Smooth muscle cell (in vitro differentiated cells): Measurements from ENCODE around the gene RAB40B. TPM values are rescaled to one million over a fixed set of nuclear protein-coding genes. Genes with fewer than 3 reads are reported as not detected.

Experiments
- DNase-seq: peaks from one replicate; lab custom pipeline; 2025; ENCODE audit not compliant: unreplicated experiment; lab: John Stamatoyannopoulos, UW
- H2AFZ ChIP-seq: fragments of 200-600 bp; sonication (generic); 2 replicates; pipeline ENCODE4 v1.6.0; 2016; ENCODE audit warnings: antibody characterized with exemption, low read depth, mild to moderate bottlenecking
- H3F3A ChIP-seq: fragments of 200-600 bp; sonication (generic); 2 replicates; pipeline ENCODE4 v1.6.0; 2017; ENCODE audit warnings: antibody characterized with exemption, low read depth
- H3K27ac ChIP-seq: fragments of 200-600 bp; sonication (generic); 2 replicates; pipeline ENCODE4 v1.5.1; 2016; ENCODE audit warnings: low read depth, mild to moderate bottlenecking
- H3K27me3 ChIP-seq: fragments of 200-600 bp; sonication (generic); 2 replicates; pipeline ENCODE4 v1.6.1; 2016; ENCODE audit warnings: low read depth, mild to moderate bottlenecking
- H3K36me3 ChIP-seq: fragments of 200-600 bp; sonication (generic); 2 replicates; pipeline ENCODE4 v1.5.1; 2016; ENCODE audit warnings: low read depth
- H3K4me1 ChIP-seq: fragments of 200-600 bp; sonication (generic); 2 replicates; pipeline ENCODE4 v1.5.1; 2016; ENCODE audit warnings: low read depth
- H3K4me2 ChIP-seq: fragments of 200-600 bp; sonication (generic); 2 replicates; pipeline ENCODE4 v1.6.0; 2016; ENCODE audit warnings: mild to moderate bottlenecking
- H3K4me3 ChIP-seq: fragments of 200-600 bp; sonication (generic); 2 replicates; pipeline ENCODE4 v1.5.1; 2016; ENCODE audit warnings: mild to moderate bottlenecking
- H3K79me2 ChIP-seq: fragments of 200-600 bp; sonication (generic); 2 replicates; pipeline ENCODE4 v1.6.0; 2016; ENCODE audit warnings: low read depth, mild to moderate bottlenecking
- H3K9ac ChIP-seq: fragments of 200-600 bp; sonication (generic); 2 replicates; pipeline ENCODE4 v1.6.0; 2016; ENCODE audit warnings: low read depth
- H3K9me3 ChIP-seq: fragments of 200-600 bp; sonication (generic); replicated peaks from 2 replicates; pipeline ENCODE4 v1.5.1; 2016; ENCODE audit warnings: low read depth
- H4K20me1 ChIP-seq: fragments of 200-600 bp; sonication (generic); 2 replicates; pipeline ENCODE4 v1.6.0; 2016; ENCODE audit warnings: low read depth
- WGBS: methylation state at CpG from one replicate; pipeline ENCODE4 v1.1.7; 2016; ENCODE audit warnings: low lambda C conversion rate; 5-methylcytosine and 5-hydroxymethylcytosine counted together
- polyA plus RNA-seq: library from polyadenylated mRNA; unstranded; fragments of >200 nt; fragmentation: Nextera tagmentation; extraction: Ambion mirVana; gene quantifications from 2 replicates; pipeline ENCODE4 v1.2.1, GENCODE V29; 2016
- total RNA-seq: library from RNA; depleted of rRNA; stranded (reverse); fragments of >200 nt; gene quantifications from 2 replicates; pipeline ENCODE4 v1.2.3, GENCODE V29; 2014
- TF ChIP-seq, protein P1 (sequence below): fragments of 200-600 bp; sonication (generic); IDR thresholded peaks from 2 replicates; pipeline ENCODE4 v1.5.1; 2017; ENCODE audit warnings: borderline replicate concordance, mild to moderate bottlenecking, antibody characterized with exemption; ENCODE audit not compliant: insufficient read depth, poor library complexity, severe bottlenecking

The RAB40B gene
- total and polyA plus RNA-seq, 2 experiments from 2014 or later, result 12.0 to 16.0 TPM

DNA sequence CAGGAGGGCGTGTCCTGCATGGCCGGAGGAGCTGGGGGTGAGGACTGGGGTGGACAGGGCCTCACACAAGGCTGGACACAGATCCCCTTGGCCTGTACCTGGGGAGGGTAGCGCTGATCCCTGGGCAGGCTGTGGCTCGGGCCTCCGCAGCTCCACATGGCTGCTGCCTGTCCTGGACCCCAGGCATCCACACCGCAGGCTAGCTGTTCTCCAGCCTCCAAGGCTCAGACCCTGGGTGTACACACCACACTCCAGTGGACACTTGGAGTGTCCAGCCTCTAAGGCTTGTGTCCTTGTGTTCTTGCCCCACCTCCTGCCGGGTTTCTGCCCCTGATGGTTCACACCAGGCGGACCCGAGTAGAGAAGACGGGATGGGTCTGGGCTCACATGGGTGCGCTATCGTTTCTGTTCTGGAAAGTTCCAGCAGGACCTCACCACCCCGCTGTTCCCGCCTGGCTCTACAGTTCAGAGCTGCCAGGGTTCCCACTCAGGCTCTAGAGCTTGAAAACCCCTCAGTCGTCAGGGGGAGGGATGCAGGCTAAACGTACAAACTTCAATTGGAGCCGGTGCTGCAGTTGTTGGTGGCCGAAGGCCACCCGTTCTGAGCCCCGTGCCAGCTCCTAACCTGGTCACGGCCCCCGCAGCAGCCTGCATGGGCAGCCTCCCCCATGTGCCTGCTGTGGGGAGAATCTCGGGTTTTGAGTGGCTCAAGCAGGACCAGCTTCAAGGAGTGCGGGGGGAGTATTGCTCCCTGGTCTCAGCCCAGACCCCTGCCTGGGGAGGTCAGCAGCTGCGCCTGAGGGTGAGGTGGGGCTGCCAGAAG is 11.4 kb upstream of the RAB40B start:
- Histone ChIP-seq H3K9me3 (no peaks in the 10 kb centered on the region), H3K9ac (no peak overlapping the region), H4K20me1 (no peaks in the 10 kb centered on the region), H3K36me3 (no peaks in the 10 kb centered on the region), H3K27ac (no peak overlapping the region), H3K4me1 (no peaks in the 10 kb centered on the region), H3K4me3 (no peak overlapping the region), H3K4me2 (no peak overlapping the region), H3K27me3 (no peaks in the 10 kb centered on the region), H2AFZ (no peak overlapping the region), H3F3A (no peaks in the 10 kb centered on the region), H3K79me2 (no peaks in the 10 kb centered on the region)
- 94% methylated on average over 25 of the region's 25 CpGs for WGBS
- TF ChIP-seq, protein P1, sequence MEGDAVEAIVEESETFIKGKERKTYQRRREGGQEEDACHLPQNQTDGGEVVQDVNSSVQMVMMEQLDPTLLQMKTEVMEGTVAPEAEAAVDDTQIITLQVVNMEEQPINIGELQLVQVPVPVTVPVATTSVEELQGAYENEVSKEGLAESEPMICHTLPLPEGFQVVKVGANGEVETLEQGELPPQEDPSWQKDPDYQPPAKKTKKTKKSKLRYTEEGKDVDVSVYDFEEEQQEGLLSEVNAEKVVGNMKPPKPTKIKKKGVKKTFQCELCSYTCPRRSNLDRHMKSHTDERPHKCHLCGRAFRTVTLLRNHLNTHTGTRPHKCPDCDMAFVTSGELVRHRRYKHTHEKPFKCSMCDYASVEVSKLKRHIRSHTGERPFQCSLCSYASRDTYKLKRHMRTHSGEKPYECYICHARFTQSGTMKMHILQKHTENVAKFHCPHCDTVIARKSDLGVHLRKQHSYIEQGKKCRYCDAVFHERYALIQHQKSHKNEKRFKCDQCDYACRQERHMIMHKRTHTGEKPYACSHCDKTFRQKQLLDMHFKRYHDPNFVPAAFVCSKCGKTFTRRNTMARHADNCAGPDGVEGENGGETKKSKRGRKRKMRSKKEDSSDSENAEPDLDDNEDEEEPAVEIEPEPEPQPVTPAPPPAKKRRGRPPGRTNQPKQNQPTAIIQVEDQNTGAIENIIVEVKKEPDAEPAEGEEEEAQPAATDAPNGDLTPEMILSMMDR, result no peak
- no peak for DNase-seq

DNA sequence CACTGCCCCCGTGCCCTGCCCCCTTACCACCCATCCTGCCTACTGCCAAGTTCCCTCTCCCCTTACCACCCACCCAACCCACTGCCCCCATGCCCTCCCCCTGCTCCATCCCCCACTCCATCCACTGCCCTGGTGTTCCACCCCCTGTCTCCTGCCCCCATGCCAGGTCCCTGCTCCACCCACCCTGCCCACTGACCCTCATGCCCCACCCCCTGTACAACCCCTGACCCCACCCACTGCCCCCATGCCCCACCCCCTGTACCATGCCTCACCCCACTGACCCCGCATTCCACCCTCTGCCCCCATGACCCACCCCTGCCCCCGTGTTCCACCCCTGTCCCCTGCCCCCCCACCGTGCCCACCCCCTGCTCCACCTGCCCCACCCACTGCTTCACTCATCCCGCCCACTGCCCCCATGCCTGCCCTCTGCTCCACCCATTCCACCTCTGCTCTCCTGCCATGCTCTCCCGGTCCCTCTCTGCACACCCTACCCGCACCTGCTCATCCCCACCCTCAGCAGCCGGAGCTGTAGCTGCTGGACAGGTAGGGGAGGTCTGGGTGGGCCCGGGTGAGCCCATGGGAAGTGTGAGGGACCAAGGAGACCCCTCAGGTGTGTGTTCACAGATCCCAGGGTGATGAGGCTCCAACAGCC is 10.7 kb upstream of the RAB40B start:
- WGBS, result 75% methylated on average over 5 of the region's 9 CpGs
- no peak overlapping the region for H3K9ac ChIP-seq
- no peaks in the 10 kb centered on the region for H3F3A ChIP-seq
- no peaks in the 10 kb centered on the region for H3K9me3 ChIP-seq
- no peak overlapping the region for H3K27ac ChIP-seq
- H3K27me3 ChIP-seq, result no peaks in the 10 kb centered on the region
- H4K20me1 ChIP-seq, result no peaks in the 10 kb centered on the region
- no peaks in the 10 kb centered on the region for H3K36me3 ChIP-seq
- TF ChIP-seq, protein P1, result no peak
- no peaks in the 10 kb centered on the region for H3K4me1 ChIP-seq
- H3K4me2 ChIP-seq, result no peak overlapping the region
- no peaks in the 10 kb centered on the region for H3K79me2 ChIP-seq
- no peak overlapping the region for H2AFZ ChIP-seq
- no peak overlapping the region for H3K4me3 ChIP-seq
- DNase-seq, result no peak

DNA sequence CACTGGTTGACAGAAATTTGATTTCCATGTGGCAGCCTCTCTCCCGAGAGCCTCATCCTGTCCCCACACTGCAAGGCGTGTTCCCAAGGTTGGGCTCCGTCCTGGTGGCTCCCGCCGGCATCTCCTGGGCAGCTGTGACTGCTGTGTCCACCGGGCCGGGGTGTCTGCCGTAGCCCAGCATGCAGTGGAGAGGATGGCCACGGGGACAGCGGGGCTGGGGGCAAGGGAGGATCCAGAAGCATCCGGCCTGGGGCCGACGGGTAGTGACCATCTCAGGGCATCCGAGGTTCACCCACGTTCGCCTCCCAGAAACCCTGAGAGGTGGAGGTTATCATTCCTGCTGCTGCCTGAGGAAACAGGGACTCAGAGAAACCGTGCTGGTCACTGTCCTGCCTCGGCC is 7.3 kb upstream of the RAB40B start:
- TF ChIP-seq, protein P1, result no peak
- no peaks in the 10 kb centered on the region for H3K79me2 ChIP-seq
- H3K4me2 ChIP-seq, result no peak overlapping the region
- H3K9ac ChIP-seq, result no peak overlapping the region
- H3K4me3 ChIP-seq, result no peak overlapping the region
- H2AFZ ChIP-seq, result no peak overlapping the region
- DNase-seq, result no peak
- no peaks in the 10 kb centered on the region for H3F3A ChIP-seq
- no peaks in the 10 kb centered on the region for H3K9me3 ChIP-seq
- H3K4me1 ChIP-seq, result no peaks in the 10 kb centered on the region
- no peak overlapping the region for H3K27ac ChIP-seq
- no peaks in the 10 kb centered on the region for H3K36me3 ChIP-seq
- H3K27me3 ChIP-seq, result no peaks in the 10 kb centered on the region
- WGBS, result 92% methylated on average over 18 of the region's 18 CpGs
- H4K20me1 ChIP-seq, result no peaks in the 10 kb centered on the region
